Measurements from ENCODE around the gene CACNA2D3. TPM values are rescaled to one million over a fixed set of nuclear protein-coding genes. Genes with fewer than 3 reads are reported as not detected.

Gene CACNA2D3
- total and polyA plus RNA-seq, 7 experiments from 2014 or later = 0.27 to 4.1 TPM; not detected in 5

GRCh38 chr3:54931182-54931581 is 808.8 kb downstream of the CACNA2D3 start:
- ChIA-PET CTCF (no interaction called here), POLR2A (no interaction called here)
- no peaks in the 10 kb centered on the region for H3K4me1 ChIP-seq (ENCODE audit: control insufficient read depth in 2 of 2, insufficient read depth in 2 of 2, low read length in 2 of 2)
- Mint-ChIP-seq H3K4me3 (no peak overlapping the region), H3K4me1 (no peaks in the 10 kb centered on the region), H3K27me3 (peaks cover 0 to 4% (median 0%) of the 10 kb centered on the region in 5 donors), H3K9me3 (peaks cover 0 to 5% (median 0%) of the 10 kb centered on the region in 11 donors), H3K27ac (no peak overlapping the region), H3K36me3 (no peaks in the 10 kb centered on the region)
- H3K9me3 ChIP-seq (ENCODE audit: control insufficient read depth in 2 of 3, low read length in 3 of 3) = no peaks in the 10 kb centered on the region
- DNase-seq (no peak), ATAC-seq (no peak)
- H3K36me3 ChIP-seq (ENCODE audit: control insufficient read depth in 2 of 3, insufficient read depth in 3 of 3, low read length in 3 of 3) = no peaks in the 10 kb centered on the region
- H3K27ac ChIP-seq (ENCODE audit: low read depth, low read length) = no peak overlapping the region
- no peaks in the 10 kb centered on the region for H3K27me3 ChIP-seq (ENCODE audit: control insufficient read depth in 2 of 2, insufficient read depth in 2 of 2, low read length in 2 of 2)
- intact Hi-C loops (cut with micrococcal nuclease) = no loop called here
- H3K4me3 ChIP-seq (ENCODE audit: low read length) = no peak overlapping the region

GRCh38 chr3:54932606-54933005 is 810.3 kb downstream of the CACNA2D3 start:
- Histone ChIP-seq H3K9me3 (ENCODE audit: control insufficient read depth in 2 of 3, low read length in 3 of 3) (no peaks in the 10 kb centered on the region), H3K27ac (ENCODE audit: low read depth, low read length) (no peak overlapping the region), H3K4me3 (ENCODE audit: low read length) (no peak overlapping the region), H3K36me3 (ENCODE audit: control insufficient read depth in 2 of 3, insufficient read depth in 3 of 3, low read length in 3 of 3) (no peaks in the 10 kb centered on the region), H3K27me3 (ENCODE audit: control insufficient read depth in 2 of 2, insufficient read depth in 2 of 2, low read length in 2 of 2) (no peaks in the 10 kb centered on the region), H3K4me1 (ENCODE audit: control insufficient read depth in 2 of 2, insufficient read depth in 2 of 2, low read length in 2 of 2) (no peaks in the 10 kb centered on the region)
- ATAC-seq (no peak), DNase-seq (no peak)
- peaks cover 0 to 4% (median 0%) of the 10 kb centered on the region in 5 donors for H3K27me3 Mint-ChIP-seq
- no peak overlapping the region for H3K27ac Mint-ChIP-seq
- intact Hi-C loops (cut with micrococcal nuclease) = no loop called here
- no peaks in the 10 kb centered on the region for H3K36me3 Mint-ChIP-seq
- peaks cover 0 to 5% (median 1%) of the 10 kb centered on the region in 11 donors for H3K9me3 Mint-ChIP-seq
- no peak overlapping the region for H3K4me3 Mint-ChIP-seq
- POLR2A ChIA-PET = no interaction called here
- CTCF ChIA-PET = no interaction called here
- no peaks in the 10 kb centered on the region for H3K4me1 Mint-ChIP-seq

- Histone ChIP-seq H3K4me3 (ENCODE audit: low read length) (no peak overlapping the region), H3K27me3 (ENCODE audit: control insufficient read depth in 2 of 2, insufficient read depth in 2 of 2, low read length in 2 of 2) (no peaks in the 10 kb centered on the region), H3K9me3 (ENCODE audit: control insufficient read depth in 2 of 3, low read length in 3 of 3) (no peaks in the 10 kb centered on the region), H3K27ac (ENCODE audit: low read depth, low read length) (no peak overlapping the region), H3K36me3 (ENCODE audit: control insufficient read depth in 2 of 3, insufficient read depth in 3 of 3, low read length in 3 of 3) (no peaks in the 10 kb centered on the region), H3K4me1 (ENCODE audit: control insufficient read depth in 2 of 2, insufficient read depth in 2 of 2, low read length in 2 of 2) (no peaks in the 10 kb centered on the region)
- intact Hi-C loops (cut with micrococcal nuclease) = no loop called here
- no peaks in the 10 kb centered on the region for H3K36me3 Mint-ChIP-seq
- ChIA-PET POLR2A (no interaction called here), CTCF (no interaction called here)
- H3K27ac Mint-ChIP-seq = no peak overlapping the region
- H3K4me3 Mint-ChIP-seq = no peak overlapping the region
- no peaks in the 10 kb centered on the region for H3K4me1 Mint-ChIP-seq
- peaks cover 0 to 5% (median 0%) of the 10 kb centered on the region in 11 donors for H3K9me3 Mint-ChIP-seq
- H3K27me3 Mint-ChIP-seq = no peaks in the 10 kb centered on the region
- no peak for ATAC-seq
- DNase-seq = no peak
Measured at GRCh38 chr3:54935869-54936268, 813.5 kb downstream of the CACNA2D3 start.

- Histone ChIP-seq H3K4me3 (ENCODE audit: low read length) (no peak overlapping the region), H3K27ac (ENCODE audit: low read depth, low read length) (no peak overlapping the region), H3K4me1 (ENCODE audit: control insufficient read depth in 2 of 2, insufficient read depth in 2 of 2, low read length in 2 of 2) (no peaks in the 10 kb centered on the region), H3K36me3 (ENCODE audit: control insufficient read depth in 2 of 3, insufficient read depth in 3 of 3, low read length in 3 of 3) (no peaks in the 10 kb centered on the region), H3K9me3 (ENCODE audit: control insufficient read depth in 2 of 3, low read length in 3 of 3) (no peaks in the 10 kb centered on the region), H3K27me3 (ENCODE audit: control insufficient read depth in 2 of 2, insufficient read depth in 2 of 2, low read length in 2 of 2) (no peaks in the 10 kb centered on the region)
- Mint-ChIP-seq H3K4me1 (no peaks in the 10 kb centered on the region), H3K27ac (no peak overlapping the region), H3K36me3 (no peaks in the 10 kb centered on the region), H3K27me3 (peaks cover 0 to under 1% (median 0%) of the 10 kb centered on the region in 5 donors), H3K9me3 (peaks cover 0 to 5% (median 0%) of the 10 kb centered on the region in 11 donors), H3K4me3 (no peak overlapping the region)
- ATAC-seq = no peak
- DNase-seq = no peak
- CTCF ChIA-PET = no interaction called here
- intact Hi-C loops (cut with micrococcal nuclease) = no loop called here
- POLR2A ChIA-PET = no interaction called here
Measured at GRCh38 chr3:54936561-54936960, 814.2 kb downstream of the CACNA2D3 start.

- Histone ChIP-seq H3K36me3 (ENCODE audit: control insufficient read depth in 2 of 3, insufficient read depth in 3 of 3, low read length in 3 of 3) (no peaks in the 10 kb centered on the region), H3K27ac (ENCODE audit: low read depth, low read length) (no peak overlapping the region), H3K4me1 (ENCODE audit: control insufficient read depth in 2 of 2, insufficient read depth in 2 of 2, low read length in 2 of 2) (no peaks in the 10 kb centered on the region), H3K9me3 (ENCODE audit: control insufficient read depth in 2 of 3, low read length in 3 of 3) (no peaks in the 10 kb centered on the region), H3K4me3 (ENCODE audit: low read length) (no peak overlapping the region), H3K27me3 (ENCODE audit: control insufficient read depth in 2 of 2, insufficient read depth in 2 of 2, low read length in 2 of 2) (no peaks in the 10 kb centered on the region)
- H3K27me3 Mint-ChIP-seq = peaks cover 0 to 4% (median 0%) of the 10 kb centered on the region in 5 donors
- DNase-seq = no peak
- no peak overlapping the region for H3K4me3 Mint-ChIP-seq
- peaks cover 0 to 5% (median 0%) of the 10 kb centered on the region in 11 donors for H3K9me3 Mint-ChIP-seq
- ChIA-PET CTCF (no interaction called here), POLR2A (no interaction called here)
- no peaks in the 10 kb centered on the region for H3K36me3 Mint-ChIP-seq
- H3K27ac Mint-ChIP-seq = no peak overlapping the region
- H3K4me1 Mint-ChIP-seq = no peaks in the 10 kb centered on the region
- no peak for ATAC-seq
- intact Hi-C loops (cut with micrococcal nuclease) = no loop called here
Measured at GRCh38 chr3:54939557-54940300, 817.4 kb downstream of the CACNA2D3 start.

GRCh38 chr3:54940971-54941370 is 818.6 kb downstream of the CACNA2D3 start:
- no peaks in the 10 kb centered on the region for H3K9me3 ChIP-seq (ENCODE audit: control insufficient read depth in 2 of 3, low read length in 3 of 3)
- H3K36me3 ChIP-seq (ENCODE audit: control insufficient read depth in 2 of 3, insufficient read depth in 3 of 3, low read length in 3 of 3) = no peaks in the 10 kb centered on the region
- no peak overlapping the region for H3K4me3 ChIP-seq (ENCODE audit: low read length)
- Mint-ChIP-seq H3K4me3 (no peak overlapping the region), H3K4me1 (no peaks in the 10 kb centered on the region), H3K27ac (no peak overlapping the region), H3K36me3 (no peaks in the 10 kb centered on the region), H3K9me3 (peaks cover 0 to 5% (median 0%) of the 10 kb centered on the region in 11 donors), H3K27me3 (peaks cover 0 to 4% (median under 1%) of the 10 kb centered on the region in 5 donors)
- POLR2A ChIA-PET = no interaction called here
- CTCF ChIA-PET = no interaction called here
- H3K27me3 ChIP-seq (ENCODE audit: control insufficient read depth in 2 of 2, insufficient read depth in 2 of 2, low read length in 2 of 2) = no peaks in the 10 kb centered on the region
- ATAC-seq = no peak
- intact Hi-C loops (cut with micrococcal nuclease) = no loop called here
- DNase-seq = no peak
- H3K4me1 ChIP-seq (ENCODE audit: control insufficient read depth in 2 of 2, insufficient read depth in 2 of 2, low read length in 2 of 2) = no peaks in the 10 kb centered on the region
- no peak overlapping the region for H3K27ac ChIP-seq (ENCODE audit: low read depth, low read length)

- POLR2A ChIA-PET = no interaction called here
- Mint-ChIP-seq H3K27me3 (peaks cover 0 to 8% (median 4%) of the 10 kb centered on the region in 5 donors), H3K4me3 (no peak overlapping the region), H3K27ac (no peak overlapping the region), H3K36me3 (no peaks in the 10 kb centered on the region), H3K4me1 (no peaks in the 10 kb centered on the region), H3K9me3 (peaks cover 0 to 5% (median 0%) of the 10 kb centered on the region in 11 donors)
- intact Hi-C loops (cut with micrococcal nuclease) = no loop called here
- CTCF ChIA-PET = no interaction called here
- no peaks in the 10 kb centered on the region for H3K9me3 ChIP-seq (ENCODE audit: control insufficient read depth in 2 of 3, low read length in 3 of 3)
- ATAC-seq (no peak), DNase-seq (no peak)
- no peak overlapping the region for H3K4me3 ChIP-seq (ENCODE audit: low read length)
- H3K4me1 ChIP-seq (ENCODE audit: control insufficient read depth in 2 of 2, insufficient read depth in 2 of 2, low read length in 2 of 2) = no peaks in the 10 kb centered on the region
- no peak overlapping the region for H3K27ac ChIP-seq (ENCODE audit: low read depth, low read length)
- no peaks in the 10 kb centered on the region for H3K36me3 ChIP-seq (ENCODE audit: control insufficient read depth in 2 of 3, insufficient read depth in 3 of 3, low read length in 3 of 3)
- H3K27me3 ChIP-seq (ENCODE audit: control insufficient read depth in 2 of 2, insufficient read depth in 2 of 2, low read length in 2 of 2) = no peaks in the 10 kb centered on the region
Measured at GRCh38 chr3:54941690-54942362, 819.5 kb downstream of the CACNA2D3 start.
